HFFc6 (cell line): ENCODE measurements around the gene PSMG3. TPM values are rescaled to one million over a fixed set of nuclear protein-coding genes. Genes with fewer than 3 reads are reported as not detected.
A peak's percentile ranks its signal among the peaks of the same experiment; 100 is the strongest.
"Not testable (repeated sequence)": the region's sequence is repeated elsewhere in the genome, so short reads cannot be mapped to it uniquely, and the experiment has no call there.

Experiments used
- DNase-seq: peaks from one replicate; pipeline ENCODE4 v3.0.0-alpha.2; 2018
- H3K27ac Mint-ChIP-seq: 2 replicates; pipeline ENCODE4 v1.8.0; 2020; ENCODE audit warnings: mild to moderate bottlenecking, mixed read lengths
- H3K27me3 Mint-ChIP-seq: 2 replicates; pipeline ENCODE4 v1.8.0; 2021; ENCODE audit warnings: mild to moderate bottlenecking, moderate library complexity, mixed read lengths; ENCODE audit not compliant: insufficient read depth
- H3K36me3 Mint-ChIP-seq: 2 replicates; pipeline ENCODE4 v1.8.0; 2021; ENCODE audit warnings: low read depth, mixed read lengths
- H3K4me1 Mint-ChIP-seq: 2 replicates; pipeline ENCODE4 v1.8.0; 2020; ENCODE audit warnings: low read depth, mixed read lengths
- H3K4me3 Mint-ChIP-seq: 2 replicates; pipeline ENCODE4 v1.8.0; 2020; ENCODE audit warnings: mild to moderate bottlenecking, moderate library complexity, mixed read lengths
- H3K9me3 Mint-ChIP-seq: 2 replicates; pipeline ENCODE4 v1.8.0; 2020; ENCODE audit warnings: mild to moderate bottlenecking, mixed read lengths
- total RNA-seq, 6 experiments: library from RNA; stranded (reverse); fragmentation: NEBNext Ultra II Directional; extraction: Animal tissue kit (Norgen Biotek cat#: 25700); gene quantifications; 2 replicates in 1 of 6; 3 replicates in 5 of 6; pipeline ENCODE4 v1.2.3, GENCODE V29; 2021
- TF ChIP-seq, protein P1 (sequence below): fragments of 200-600 bp; sonication (generic); IDR thresholded peaks from 2 replicates; pipeline ENCODE4 v1.5.0; 2021; ENCODE audit warnings: antibody characterized with exemption, mild to moderate bottlenecking

PSMG3 gene
- total RNA-seq, 6 experiments from 2014 or later = 25.6 to 31.0 (median 28.2) TPM

DNA sequence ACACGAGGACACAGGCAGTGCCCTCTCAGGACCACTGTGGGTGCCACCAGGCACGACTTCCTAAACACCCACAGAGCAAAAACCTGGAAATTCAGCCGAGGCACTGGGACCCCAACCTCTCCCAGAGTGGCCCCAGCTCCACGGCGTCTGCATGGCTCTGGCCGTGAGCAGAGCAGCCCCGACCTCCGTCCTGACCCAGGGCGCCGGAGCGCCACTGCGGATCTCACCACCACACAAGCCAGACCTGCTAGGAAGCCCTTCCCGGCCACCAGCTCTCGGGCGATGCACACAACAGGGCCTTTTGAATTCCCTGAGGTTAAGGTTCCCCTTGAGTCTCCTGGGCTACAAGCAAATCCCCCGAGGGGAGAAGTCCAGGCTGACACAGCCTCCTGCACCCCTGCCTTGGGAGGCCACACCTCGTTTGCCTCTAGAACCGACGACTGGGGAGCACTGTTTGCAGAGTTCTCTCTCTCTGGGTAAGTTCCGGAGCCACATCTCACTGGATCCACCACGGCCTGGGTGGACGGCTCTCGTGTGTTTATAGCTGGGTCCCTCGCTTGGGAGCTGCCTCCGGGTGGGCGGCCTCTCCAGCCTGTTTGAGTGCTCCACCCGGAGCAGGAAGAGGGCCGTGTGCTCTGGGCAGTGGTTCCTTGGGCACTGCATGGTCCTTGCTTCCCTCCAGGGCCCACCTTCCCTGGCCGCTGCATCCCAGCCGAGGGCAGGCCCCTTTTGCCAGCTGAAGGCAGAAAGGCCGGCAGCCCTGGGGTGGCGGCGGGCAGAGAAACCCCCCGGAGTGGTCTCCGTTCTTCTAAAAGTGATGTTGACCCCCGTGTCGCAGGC is 15.5 kb upstream of the PSMG3 start:
- no peak for DNase-seq
- Mint-ChIP-seq H3K4me3 (no peak overlapping the region), H3K36me3 (peaks cover 5% of the 10 kb centered on the region; the same call in 1 of the 2 replicates), H3K4me1 (no peaks in the 10 kb centered on the region), H3K27ac (no peak overlapping the region), H3K27me3 (peaks cover 30% of the 10 kb centered on the region), H3K9me3 (peaks cover 12% of the 10 kb centered on the region)
- TF ChIP-seq, protein P1, sequence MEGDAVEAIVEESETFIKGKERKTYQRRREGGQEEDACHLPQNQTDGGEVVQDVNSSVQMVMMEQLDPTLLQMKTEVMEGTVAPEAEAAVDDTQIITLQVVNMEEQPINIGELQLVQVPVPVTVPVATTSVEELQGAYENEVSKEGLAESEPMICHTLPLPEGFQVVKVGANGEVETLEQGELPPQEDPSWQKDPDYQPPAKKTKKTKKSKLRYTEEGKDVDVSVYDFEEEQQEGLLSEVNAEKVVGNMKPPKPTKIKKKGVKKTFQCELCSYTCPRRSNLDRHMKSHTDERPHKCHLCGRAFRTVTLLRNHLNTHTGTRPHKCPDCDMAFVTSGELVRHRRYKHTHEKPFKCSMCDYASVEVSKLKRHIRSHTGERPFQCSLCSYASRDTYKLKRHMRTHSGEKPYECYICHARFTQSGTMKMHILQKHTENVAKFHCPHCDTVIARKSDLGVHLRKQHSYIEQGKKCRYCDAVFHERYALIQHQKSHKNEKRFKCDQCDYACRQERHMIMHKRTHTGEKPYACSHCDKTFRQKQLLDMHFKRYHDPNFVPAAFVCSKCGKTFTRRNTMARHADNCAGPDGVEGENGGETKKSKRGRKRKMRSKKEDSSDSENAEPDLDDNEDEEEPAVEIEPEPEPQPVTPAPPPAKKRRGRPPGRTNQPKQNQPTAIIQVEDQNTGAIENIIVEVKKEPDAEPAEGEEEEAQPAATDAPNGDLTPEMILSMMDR = no peak

DNA sequence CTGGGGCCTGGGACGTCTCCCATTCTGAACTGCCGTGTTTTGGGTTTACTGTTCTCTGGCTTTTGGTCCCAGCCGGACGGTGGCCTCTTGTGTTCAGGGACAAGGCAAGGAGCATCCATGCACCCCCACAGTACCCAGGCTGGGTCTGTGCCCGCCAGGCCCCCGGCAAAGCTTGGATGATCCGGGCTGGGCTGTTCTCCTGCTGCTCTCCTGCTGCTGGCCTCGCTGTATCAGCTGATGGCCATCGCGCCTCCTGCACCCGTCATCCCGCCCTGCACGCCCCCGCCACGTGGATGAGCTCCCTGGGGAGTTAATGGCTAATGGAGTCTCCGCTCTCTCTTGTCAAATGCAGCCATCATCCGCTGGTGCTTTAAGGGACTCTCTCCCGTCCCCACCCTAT is 14.9 kb upstream of the PSMG3 start:
- no peak for DNase-seq
- H3K4me1 Mint-ChIP-seq = peaks cover 4% of the 10 kb centered on the region
- TF ChIP-seq, protein P1 = no peak
- no peak overlapping the region for H3K27ac Mint-ChIP-seq
- peaks cover 5% of the 10 kb centered on the region; the same call in 1 of the 2 replicates for H3K36me3 Mint-ChIP-seq
- H3K9me3 Mint-ChIP-seq = peaks cover 12% of the 10 kb centered on the region
- H3K4me3 Mint-ChIP-seq = no peak overlapping the region
- peaks cover 30% of the 10 kb centered on the region for H3K27me3 Mint-ChIP-seq

DNA sequence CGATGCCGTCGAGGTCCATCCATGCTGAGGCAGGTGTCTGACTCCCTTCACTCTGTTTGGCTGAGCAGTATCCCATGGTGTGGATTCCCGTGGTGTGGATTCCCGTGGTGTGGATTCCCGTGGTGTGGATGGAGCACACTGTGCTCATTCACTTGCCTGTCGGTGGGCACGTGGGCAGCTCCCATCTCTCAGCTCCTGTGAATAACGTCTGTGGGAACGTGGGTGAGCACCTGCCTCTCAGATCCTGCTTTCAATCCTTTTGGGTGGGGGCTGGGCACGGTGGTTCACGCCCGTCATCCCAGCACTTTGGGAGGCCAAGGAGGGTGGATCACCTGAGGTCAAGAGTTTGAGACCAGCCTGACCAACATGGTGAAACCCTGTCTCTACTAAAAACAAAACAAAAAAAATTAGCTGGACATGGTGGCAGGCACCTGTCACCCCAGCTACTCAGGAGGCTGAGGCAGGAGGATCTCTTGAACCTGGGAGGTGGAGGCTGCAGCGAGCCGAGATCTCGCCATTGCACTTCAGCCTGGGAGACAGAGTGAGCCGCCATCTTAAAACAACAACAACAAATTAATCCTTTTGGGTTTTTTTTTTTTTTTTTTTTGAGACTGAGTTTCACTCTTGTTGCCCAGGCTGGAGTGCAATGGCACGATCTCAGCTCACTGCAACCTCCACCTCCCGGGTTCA is 13.6 kb upstream of the PSMG3 start:
- not testable (repeated sequence) for H3K36me3 Mint-ChIP-seq, DNase-seq, H3K4me3 Mint-ChIP-seq, H3K27ac Mint-ChIP-seq, H3K9me3 Mint-ChIP-seq, H3K4me1 Mint-ChIP-seq
- peaks cover 22% of the 10 kb centered on the region for H3K27me3 Mint-ChIP-seq

DNA sequence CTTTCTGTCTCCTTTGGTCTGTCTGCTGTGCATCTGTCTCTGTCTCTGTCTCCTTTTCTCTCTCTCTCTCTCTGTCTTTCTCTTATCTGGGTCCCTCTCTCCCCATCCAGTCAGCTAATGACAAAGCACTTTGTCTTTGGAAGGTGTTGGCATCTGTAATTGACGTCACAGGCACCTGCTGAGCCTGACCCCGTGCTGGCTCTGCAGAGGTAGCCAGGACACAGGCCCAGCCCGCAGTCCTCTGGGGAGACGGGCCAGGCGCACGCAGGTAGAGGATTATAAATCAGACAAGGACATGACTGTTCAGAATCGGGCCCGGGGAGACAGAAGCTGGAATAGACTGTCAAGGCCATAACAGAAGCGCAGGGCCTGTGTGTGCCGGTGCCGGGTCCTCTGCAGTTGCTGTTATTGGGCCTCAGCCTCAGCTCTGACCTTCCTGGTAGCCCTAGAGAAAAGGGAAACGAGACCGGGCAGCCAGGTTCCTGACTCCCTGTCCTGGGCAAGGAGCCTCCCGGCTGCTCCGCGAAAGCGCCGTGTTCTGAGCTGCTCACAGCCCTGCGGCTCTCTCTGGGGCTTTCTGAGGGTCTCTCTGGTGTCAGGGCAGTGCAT is 10.7 kb upstream of the PSMG3 start:
- TF ChIP-seq, protein P1 = no peak
- Mint-ChIP-seq H3K27me3 (peaks cover 9% of the 10 kb centered on the region), H3K9me3 (no peaks in the 10 kb centered on the region), H3K36me3 (no peaks in the 10 kb centered on the region; the same call in 1 of the 2 replicates), H3K4me1 (peaks cover 6% of the 10 kb centered on the region), H3K4me3 (no peak overlapping the region), H3K27ac (no peak overlapping the region)
- DNase-seq = no peak

DNA sequence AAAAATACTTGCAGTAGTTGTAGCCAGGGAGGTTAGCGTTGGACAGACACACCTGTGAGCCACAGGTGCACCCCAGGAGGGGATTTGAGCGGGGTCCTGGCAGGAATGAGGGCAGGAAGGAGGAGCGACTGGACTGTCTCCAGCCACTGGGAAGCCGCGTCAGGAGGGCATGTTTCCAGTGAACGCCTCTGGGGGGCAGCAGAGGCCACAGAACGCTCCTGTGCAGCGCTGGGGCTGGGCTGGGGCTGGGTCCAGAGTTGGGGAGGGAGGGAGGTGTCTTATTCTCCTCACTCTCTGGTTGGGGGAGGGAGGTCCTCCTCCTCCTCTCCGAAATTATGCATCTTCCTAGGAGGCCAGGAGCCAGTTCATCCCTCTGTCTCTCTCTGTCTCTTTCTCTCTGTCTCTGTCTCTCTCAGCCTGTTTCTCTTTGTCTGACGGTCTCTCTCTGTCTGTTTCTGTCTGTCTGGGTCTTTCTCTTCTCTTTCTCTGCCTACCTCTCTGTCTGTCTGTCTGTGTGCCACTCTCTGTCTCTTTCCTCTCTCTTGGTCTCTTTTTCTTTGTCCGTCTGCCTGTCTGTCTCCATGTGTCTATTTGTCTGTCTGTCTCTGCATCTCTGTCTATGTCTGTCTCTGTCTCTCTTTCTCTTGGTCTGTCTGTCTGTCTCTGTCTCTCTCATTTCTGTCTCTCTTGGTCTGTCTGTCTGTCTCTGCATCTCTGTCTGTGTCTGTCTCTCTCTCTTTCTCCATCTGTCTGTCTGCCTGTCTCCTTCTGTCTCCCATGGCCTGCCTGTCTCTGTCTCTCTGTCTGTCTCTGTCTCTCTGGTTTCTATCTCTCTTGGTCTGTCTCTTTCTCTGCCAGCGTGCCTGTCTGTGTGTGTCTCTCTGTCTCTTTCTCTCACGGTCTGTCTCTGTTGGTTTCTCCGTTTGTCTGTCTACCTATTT is 9.9 kb upstream of the PSMG3 start:
- no peaks in the 10 kb centered on the region for H3K9me3 Mint-ChIP-seq
- H3K27me3 Mint-ChIP-seq = peaks cover 7% of the 10 kb centered on the region
- H3K4me1 Mint-ChIP-seq = peaks cover 6% of the 10 kb centered on the region
- no peaks in the 10 kb centered on the region; the same call in 1 of the 2 replicates for H3K36me3 Mint-ChIP-seq
- H3K27ac Mint-ChIP-seq = no peak overlapping the region
- H3K4me3 Mint-ChIP-seq = no peak overlapping the region
- DNase-seq = peak; percentile 21
- TF ChIP-seq, protein P1 = peak; percentile 87
